HepG2 (cell line): ENCODE results near the gene EGR1. TPM values are rescaled to one million over a fixed set of nuclear protein-coding genes. Genes with fewer than 3 reads are reported as not detected.

Experiments
- GABPA ChIP-seq, 2 experiments: IDR thresholded peaks; 2 replicates each; pipeline ENCODE4 v1.6.1; 2011 to 2016; ENCODE audit warnings: low read depth in 2 of 2, low read length in 1 of 2, missing biosample characterization in 1 of 2, missing genetic modification characterization in 1 of 2
- HDAC2 ChIP-seq: sonication (generic); formaldehyde crosslinking; IDR thresholded peaks from 2 replicates; pipeline ENCODE4 v1.4.0; 2020; ENCODE audit warnings: missing genetic modification reagents
- RBM39 ChIP-seq: fragments of 200-400 bp; formaldehyde crosslinking; IDR thresholded peaks from one replicate; pipeline ENCODE4 v1.6.1; 2018; ENCODE audit warnings: antibody characterized with exemption, mild to moderate bottlenecking, low read depth, low read length; ENCODE audit not compliant: poor library complexity, severe bottlenecking
- RFX3 ChIP-seq: IDR thresholded peaks from 2 replicates; pipeline ENCODE4 v1.6.1; 2016; ENCODE audit warnings: missing biosample characterization, missing genetic modification reagents
- TMF1 ChIP-seq: sonication (generic); formaldehyde crosslinking; IDR thresholded peaks from 2 replicates; pipeline ENCODE4 v1.8.1; 2022; ENCODE audit warnings: low read depth, missing genetic modification reagents
- ZEB1 ChIP-seq: IDR thresholded peaks from 2 replicates; pipeline ENCODE4 v1.6.1; 2012; ENCODE audit warnings: mild to moderate bottlenecking, low read depth, inconsistent platforms; ENCODE audit not compliant: insufficient replicate concordance
- ZFP91 ChIP-seq: sonication (generic); formaldehyde crosslinking; IDR thresholded peaks from 2 replicates; pipeline ENCODE4 v1.9.0; 2022; ENCODE audit warnings: missing genetic modification reagents, mild to moderate bottlenecking, borderline replicate concordance
- ZNF275 ChIP-seq: sonication (generic); formaldehyde crosslinking; IDR thresholded peaks from 2 replicates; pipeline ENCODE4 v1.8.0; 2022; ENCODE audit warnings: missing genetic modification reagents, mild to moderate bottlenecking, inconsistent platforms, borderline replicate concordance
- ZNF3 ChIP-seq: IDR thresholded peaks from 2 replicates; pipeline ENCODE4 v1.7.0; 2017; ENCODE audit warnings: inconsistent platforms
- ZNF331 ChIP-seq: sonication (generic); formaldehyde crosslinking; IDR thresholded peaks from 2 replicates; pipeline ENCODE4 v1.4.0; 2020; ENCODE audit warnings: missing genetic modification reagents
- ZNF556 ChIP-seq: sonication (generic); formaldehyde crosslinking; IDR thresholded peaks from 2 replicates; pipeline ENCODE4 v1.4.0; 2020; ENCODE audit warnings: mild to moderate bottlenecking, missing genetic modification reagents, borderline replicate concordance
- ZNF678 ChIP-seq: sonication (generic); formaldehyde crosslinking; IDR thresholded peaks from 2 replicates; pipeline ENCODE4 v1.4.0; 2020; ENCODE audit warnings: mild to moderate bottlenecking, missing genetic modification reagents
- polyA plus RNA-seq, 8 experiments: library from polyadenylated mRNA; depleted of rRNA in 3 of 8; stranded (reverse) in 7 of 8; unstranded in 1 of 8; fragments of >200 nt; fragmentation: Illumina TruSeq in 4 of 8; extraction: Trizol in 4 of 8; gene quantifications; 2 replicates each; pipeline versions ENCODE4 v1.2.1 to v1.2.3, GENCODE V29; 2011 to 2016; ENCODE audit warnings: low read depth in 4 of 8, missing spikeins in 1 of 8, mixed read lengths in 1 of 8; ENCODE audit not compliant: insufficient read depth in 1 of 8
- total RNA-seq, 5 experiments: library from RNA; depleted of rRNA; stranded (reverse); fragments of >200 nt; fragmentation: Illumina TruSeq; extraction: Trizol; gene quantifications; 2 replicates each; pipeline ENCODE4 v1.2.3, GENCODE V29; 2016; ENCODE audit warnings: low read depth in 1 of 5
- TF ChIP-seq, protein P1 (sequence below), 2 experiments: fragments of 450-650 bp in 1 of 2; sonication (generic) in 1 of 2; formaldehyde crosslinking; IDR thresholded peaks; 2 replicates each; pipeline versions ENCODE4 v1.5.0 to v1.8.0; 2020 to 2022; ENCODE audit warnings: mild to moderate bottlenecking in 1 of 2, missing genetic modification reagents in 1 of 2
- TF ChIP-seq, protein P2 (sequence below): sonication (generic); formaldehyde crosslinking; IDR thresholded peaks from 2 replicates; pipeline ENCODE4 v1.4.0; 2020; ENCODE audit warnings: mild to moderate bottlenecking, missing genetic modification reagents
- TF ChIP-seq, protein P3 (sequence below): sonication (generic); formaldehyde crosslinking; IDR thresholded peaks from 2 replicates; pipeline ENCODE4 v1.4.0; 2020; ENCODE audit warnings: missing genetic modification reagents, borderline replicate concordance

Gene EGR1
- total and polyA plus RNA-seq, 2 of the 13 experiments (the other 11 are each of a cell fraction or from before 2014, with no cell fraction given), result 4.1 to 4.5 TPM

DNA sequence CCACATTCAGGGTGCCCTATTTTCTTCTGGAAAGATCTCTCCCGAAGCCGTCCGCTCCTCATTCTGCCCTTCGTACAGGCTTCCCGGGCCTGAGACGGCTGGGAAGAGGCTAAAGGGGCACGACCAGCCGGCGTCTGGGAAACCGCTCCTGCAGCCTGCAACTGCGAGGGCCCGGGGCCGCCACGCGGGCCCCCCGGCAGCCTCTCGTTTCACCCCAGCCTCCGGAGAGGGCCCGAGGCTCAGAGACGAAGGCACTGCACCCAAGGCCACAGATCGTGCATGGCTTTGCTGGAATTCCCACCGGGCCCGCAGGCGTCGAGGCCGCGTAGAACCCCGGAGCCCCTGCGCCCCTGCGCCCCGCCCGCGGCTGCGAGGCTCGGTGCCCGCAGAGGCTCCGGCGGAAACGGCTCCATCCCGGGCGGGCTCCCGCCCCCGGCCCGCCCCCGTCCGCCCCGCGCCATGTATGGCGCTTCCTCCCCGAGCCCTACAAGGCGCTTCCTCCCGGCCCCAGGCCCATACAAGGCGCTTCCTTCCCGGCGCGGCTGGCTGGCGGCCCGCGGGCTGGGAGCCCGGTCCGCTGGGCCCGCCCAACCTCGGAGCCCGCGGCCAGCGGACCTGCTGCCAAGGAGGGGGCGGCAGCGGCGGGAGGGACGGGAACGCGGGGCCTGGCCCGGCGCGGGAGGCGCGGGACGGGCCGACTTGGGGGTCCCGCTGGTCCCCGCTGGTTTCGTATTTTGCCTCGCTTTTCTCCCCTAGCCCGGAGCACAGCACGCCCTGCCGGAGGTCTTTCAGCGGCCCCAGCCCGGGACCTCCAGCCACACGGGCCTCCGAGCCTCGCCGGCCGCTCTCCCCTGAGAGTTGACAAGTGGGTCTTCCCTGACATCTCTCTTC is 26.6 kb downstream of the EGR1 start (continued):
- no peak for TF ChIP-seq RBM39
- TF ChIP-seq, protein P1, sequence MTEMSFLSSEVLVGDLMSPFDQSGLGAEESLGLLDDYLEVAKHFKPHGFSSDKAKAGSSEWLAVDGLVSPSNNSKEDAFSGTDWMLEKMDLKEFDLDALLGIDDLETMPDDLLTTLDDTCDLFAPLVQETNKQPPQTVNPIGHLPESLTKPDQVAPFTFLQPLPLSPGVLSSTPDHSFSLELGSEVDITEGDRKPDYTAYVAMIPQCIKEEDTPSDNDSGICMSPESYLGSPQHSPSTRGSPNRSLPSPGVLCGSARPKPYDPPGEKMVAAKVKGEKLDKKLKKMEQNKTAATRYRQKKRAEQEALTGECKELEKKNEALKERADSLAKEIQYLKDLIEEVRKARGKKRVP (CRISPR knock-in tag; IDR thresholded peaks at IDR 0.05), result 0 out of 4 replicates have a peak, but pooled peaks of 1 of the 2 experiments have one; percentile 35
- TF ChIP-seq ZNF678 (CRISPR knock-in tag), result no peak
- TF ChIP-seq ZNF3, result no peak
- 0 out of 2 replicates have a peak, but pooled peaks have one; percentile 4 for TF ChIP-seq ZNF556 (CRISPR knock-in tag)
- peak; percentile 65; the same call in 1 of the 2 replicates for TF ChIP-seq TMF1
- TF ChIP-seq ZEB1, result no peak
- TF ChIP-seq, protein P2, sequence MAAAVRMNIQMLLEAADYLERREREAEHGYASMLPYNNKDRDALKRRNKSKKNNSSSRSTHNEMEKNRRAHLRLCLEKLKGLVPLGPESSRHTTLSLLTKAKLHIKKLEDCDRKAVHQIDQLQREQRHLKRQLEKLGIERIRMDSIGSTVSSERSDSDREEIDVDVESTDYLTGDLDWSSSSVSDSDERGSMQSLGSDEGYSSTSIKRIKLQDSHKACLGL (CRISPR knock-in tag), result peak; percentile 35; the same call in 1 of the 2 replicates
- TF ChIP-seq ZNF331, result peak; percentile 3; the same call in 1 of the 2 replicates
- no peak for TF ChIP-seq HDAC2 (CRISPR knock-in tag)
- TF ChIP-seq, protein P3, sequence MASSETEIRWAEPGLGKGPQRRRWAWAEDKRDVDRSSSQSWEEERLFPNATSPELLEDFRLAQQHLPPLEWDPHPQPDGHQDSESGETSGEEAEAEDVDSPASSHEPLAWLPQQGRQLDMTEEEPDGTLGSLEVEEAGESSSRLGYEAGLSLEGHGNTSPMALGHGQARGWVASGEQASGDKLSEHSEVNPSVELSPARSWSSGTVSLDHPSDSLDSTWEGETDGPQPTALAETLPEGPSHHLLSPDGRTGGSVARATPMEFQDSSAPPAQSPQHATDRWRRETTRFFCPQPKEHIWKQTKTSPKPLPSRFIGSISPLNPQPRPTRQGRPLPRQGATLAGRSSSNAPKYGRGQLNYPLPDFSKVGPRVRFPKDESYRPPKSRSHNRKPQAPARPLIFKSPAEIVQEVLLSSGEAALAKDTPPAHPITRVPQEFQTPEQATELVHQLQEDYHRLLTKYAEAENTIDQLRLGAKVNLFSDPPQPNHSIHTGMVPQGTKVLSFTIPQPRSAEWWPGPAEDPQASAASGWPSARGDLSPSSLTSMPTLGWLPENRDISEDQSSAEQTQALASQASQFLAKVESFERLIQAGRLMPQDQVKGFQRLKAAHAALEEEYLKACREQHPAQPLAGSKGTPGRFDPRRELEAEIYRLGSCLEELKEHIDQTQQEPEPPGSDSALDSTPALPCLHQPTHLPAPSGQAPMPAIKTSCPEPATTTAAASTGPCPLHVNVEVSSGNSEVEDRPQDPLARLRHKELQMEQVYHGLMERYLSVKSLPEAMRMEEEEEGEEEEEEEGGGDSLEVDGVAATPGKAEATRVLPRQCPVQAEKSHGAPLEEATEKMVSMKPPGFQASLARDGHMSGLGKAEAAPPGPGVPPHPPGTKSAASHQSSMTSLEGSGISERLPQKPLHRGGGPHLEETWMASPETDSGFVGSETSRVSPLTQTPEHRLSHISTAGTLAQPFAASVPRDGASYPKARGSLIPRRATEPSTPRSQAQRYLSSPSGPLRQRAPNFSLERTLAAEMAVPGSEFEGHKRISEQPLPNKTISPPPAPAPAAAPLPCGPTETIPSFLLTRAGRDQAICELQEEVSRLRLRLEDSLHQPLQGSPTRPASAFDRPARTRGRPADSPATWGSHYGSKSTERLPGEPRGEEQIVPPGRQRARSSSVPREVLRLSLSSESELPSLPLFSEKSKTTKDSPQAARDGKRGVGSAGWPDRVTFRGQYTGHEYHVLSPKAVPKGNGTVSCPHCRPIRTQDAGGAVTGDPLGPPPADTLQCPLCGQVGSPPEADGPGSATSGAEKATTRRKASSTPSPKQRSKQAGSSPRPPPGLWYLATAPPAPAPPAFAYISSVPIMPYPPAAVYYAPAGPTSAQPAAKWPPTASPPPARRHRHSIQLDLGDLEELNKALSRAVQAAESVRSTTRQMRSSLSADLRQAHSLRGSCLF (CRISPR knock-in tag), result no peak
- peak; percentile 40; the same call in 1 of the 2 replicates for TF ChIP-seq GABPA (IDR thresholded peaks at IDR 0.05; ENCODE audit: low read depth, low read length)
- 0 out of 2 replicates have a peak, but pooled peaks have one; percentile 11 for TF ChIP-seq GABPA (CRISPR knock-in tag; IDR thresholded peaks at IDR 0.05; ENCODE audit: low read depth)
- TF ChIP-seq ZNF275 (CRISPR knock-in tag), result peak; percentile 31; the same call in 1 of the 2 replicates
- peak; percentile 38; the same call in 1 of the 2 replicates for TF ChIP-seq ZFP91
- TF ChIP-seq RFX3 (CRISPR knock-in tag), result no peak
